ENCODE results near the gene HNF1B. TPM values are rescaled to one million over a fixed set of nuclear protein-coding genes. Genes with fewer than 3 reads are reported as not detected.

HNF1B gene
- total and polyA plus RNA-seq, 12 donors = 0.03 to 0.11 (median 0.08) TPM; not detected in 9

DNA sequence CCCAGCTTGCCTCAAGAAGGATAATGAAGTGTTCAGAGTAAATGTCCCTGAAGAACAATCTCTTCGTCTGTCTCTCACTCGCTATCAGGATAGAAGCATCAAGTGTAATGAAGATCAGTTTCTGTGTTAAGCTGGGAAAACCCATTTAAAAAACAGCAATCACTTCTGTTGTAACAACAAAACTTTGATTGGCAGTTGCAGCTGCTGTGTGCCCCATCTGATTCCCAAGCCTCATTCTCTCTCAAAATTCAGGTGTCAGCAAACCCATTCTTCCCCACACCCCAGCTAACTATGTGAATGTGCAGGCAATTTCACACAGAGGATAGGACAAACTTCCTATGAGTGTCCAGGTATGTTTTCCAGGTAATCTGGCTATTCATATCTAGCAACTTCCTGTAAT lies 2.4 kb upstream of the HNF1B start:
- no peak for DNase-seq
- peaks cover 59% of the 10 kb centered on the region for H3K27me3 ChIP-seq
- H3K36me3 ChIP-seq (replicated peaks in 1 of 2) = no peaks in the 10 kb centered on the region
- intact Hi-C loops (cut with DNase I) = no loop called here
- no peaks in the 10 kb centered on the region for H3K9me3 ChIP-seq (replicated peaks in 1 of 3)
- H3K4me1 ChIP-seq (replicated peaks in 1 of 2) = peaks cover 4 to 19% of the 10 kb centered on the region in 2 donors
- no peak overlapping the region for H3K4me3 ChIP-seq
- no peak overlapping the region for H3K27ac ChIP-seq
- TF ChIP-seq POLR2A (IDR thresholded peaks at IDR 0.05) = no peak
- TF ChIP-seq, protein P1, sequence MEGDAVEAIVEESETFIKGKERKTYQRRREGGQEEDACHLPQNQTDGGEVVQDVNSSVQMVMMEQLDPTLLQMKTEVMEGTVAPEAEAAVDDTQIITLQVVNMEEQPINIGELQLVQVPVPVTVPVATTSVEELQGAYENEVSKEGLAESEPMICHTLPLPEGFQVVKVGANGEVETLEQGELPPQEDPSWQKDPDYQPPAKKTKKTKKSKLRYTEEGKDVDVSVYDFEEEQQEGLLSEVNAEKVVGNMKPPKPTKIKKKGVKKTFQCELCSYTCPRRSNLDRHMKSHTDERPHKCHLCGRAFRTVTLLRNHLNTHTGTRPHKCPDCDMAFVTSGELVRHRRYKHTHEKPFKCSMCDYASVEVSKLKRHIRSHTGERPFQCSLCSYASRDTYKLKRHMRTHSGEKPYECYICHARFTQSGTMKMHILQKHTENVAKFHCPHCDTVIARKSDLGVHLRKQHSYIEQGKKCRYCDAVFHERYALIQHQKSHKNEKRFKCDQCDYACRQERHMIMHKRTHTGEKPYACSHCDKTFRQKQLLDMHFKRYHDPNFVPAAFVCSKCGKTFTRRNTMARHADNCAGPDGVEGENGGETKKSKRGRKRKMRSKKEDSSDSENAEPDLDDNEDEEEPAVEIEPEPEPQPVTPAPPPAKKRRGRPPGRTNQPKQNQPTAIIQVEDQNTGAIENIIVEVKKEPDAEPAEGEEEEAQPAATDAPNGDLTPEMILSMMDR (IDR thresholded peaks at IDR 0.05) = no peak
- WGBS, 4 donors = 59 to 82% (median 70%) methylated on average over 2 of the region's 2 CpGs

DNA sequence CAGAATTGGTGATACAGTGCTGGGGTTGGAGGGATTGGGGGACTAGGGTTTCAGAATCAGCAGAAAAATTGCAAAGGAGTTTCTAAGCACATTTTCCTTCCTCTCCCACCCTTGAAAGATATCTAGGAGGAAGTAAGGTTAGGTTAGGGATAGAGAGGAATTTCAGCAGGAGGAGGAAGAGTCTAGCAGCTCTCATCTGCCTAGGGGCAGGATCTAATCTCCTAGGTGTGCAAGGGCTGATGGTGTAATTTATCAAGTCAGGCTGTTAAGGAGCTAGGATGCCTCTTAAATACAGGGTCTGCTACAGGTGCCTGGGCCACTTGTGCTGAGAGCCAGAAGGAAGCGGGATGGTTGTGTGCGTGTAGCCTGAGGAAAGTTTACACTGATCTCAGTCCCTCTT lies 1.8 kb upstream of the HNF1B start:
- Histone ChIP-seq H3K27me3 (peaks cover 65% of the 10 kb centered on the region), H3K4me1 (replicated peaks in 1 of 2) (peaks cover 4 to 25% of the 10 kb centered on the region in 2 donors), H3K4me3 (no peak overlapping the region), H3K27ac (no peak overlapping the region), H3K36me3 (replicated peaks in 1 of 2) (no peaks in the 10 kb centered on the region), H3K9me3 (replicated peaks in 1 of 3) (no peaks in the 10 kb centered on the region)
- DNase-seq = no peak
- 62 to 83% (median 80%) methylated on average over 2 of the region's 2 CpGs for WGBS, 4 donors
- TF ChIP-seq, protein P1 (IDR thresholded peaks at IDR 0.05) = no peak
- TF ChIP-seq POLR2A (IDR thresholded peaks at IDR 0.05) = no peak
- intact Hi-C loops (cut with DNase I) = no loop called here

DNA sequence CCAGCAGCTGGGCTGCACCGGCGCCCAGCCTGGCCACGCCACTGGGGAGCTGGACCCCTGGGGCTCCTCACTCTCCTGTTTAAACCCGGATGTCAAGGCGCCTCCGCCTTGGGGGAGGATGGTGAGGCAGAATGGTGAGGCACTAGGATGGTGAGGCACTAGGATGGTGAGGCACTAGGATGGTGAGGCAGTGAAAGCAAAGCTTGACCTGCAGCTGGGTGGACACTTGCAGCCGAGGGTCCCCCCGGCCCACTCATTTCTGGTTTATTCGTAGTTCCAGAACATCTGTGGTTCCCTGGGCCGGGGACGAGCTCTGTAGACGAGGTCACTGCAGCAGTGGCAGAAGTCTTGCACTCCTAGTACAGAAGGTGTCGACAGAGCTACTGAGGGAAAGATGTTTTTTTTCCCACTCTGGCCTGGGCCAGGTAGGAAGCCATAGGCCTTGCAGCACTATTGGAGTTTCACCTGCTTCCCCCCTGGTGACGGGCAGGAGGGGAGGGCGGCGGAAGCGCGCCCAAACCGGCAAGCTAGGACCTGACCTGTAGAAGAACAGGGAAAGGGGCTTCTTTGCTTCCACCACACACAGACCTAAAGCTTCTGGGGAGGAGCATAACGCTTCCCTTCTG lies 1.1 kb upstream of the HNF1B start:
- Histone ChIP-seq H3K9me3 (replicated peaks in 1 of 3) (no peaks in the 10 kb centered on the region), H3K36me3 (replicated peaks in 1 of 2) (no peaks in the 10 kb centered on the region), H3K4me1 (replicated peaks in 1 of 2) (peaks cover 4 to 25% of the 10 kb centered on the region in 2 donors), H3K27ac (no peak overlapping the region), H3K4me3 (no peak overlapping the region), H3K27me3 (peaks cover 70% of the 10 kb centered on the region)
- intact Hi-C loops (cut with DNase I) = no loop called here
- TF ChIP-seq, protein P1 (IDR thresholded peaks at IDR 0.05) = no peak
- TF ChIP-seq POLR2A (IDR thresholded peaks at IDR 0.05) = no peak
- DNase-seq = no peak
- 28 to 40% (median 37%) methylated on average over 15 to 20 of the region's 20 CpGs for WGBS, 4 donors

DNA sequence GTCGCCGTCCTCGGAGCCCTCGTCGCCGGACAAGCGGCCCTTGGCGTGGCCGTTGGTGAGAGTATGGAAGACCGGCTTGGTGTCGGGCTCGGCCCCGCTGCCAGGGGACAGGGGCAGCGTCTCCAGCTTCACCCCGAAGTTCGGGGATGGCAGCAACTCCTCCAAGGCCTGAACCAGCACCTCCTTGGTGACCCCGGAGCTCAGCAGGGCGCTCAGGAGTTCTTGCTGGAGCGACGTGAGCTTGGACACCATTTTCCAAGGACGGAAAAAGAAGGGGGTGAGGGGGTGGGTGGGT lies 279 bp downstream of the HNF1B start:
- Histone ChIP-seq H3K4me1 (replicated peaks in 1 of 2) (peaks cover 4 to 25% of the 10 kb centered on the region in 2 donors), H3K27ac (no peak overlapping the region), H3K36me3 (replicated peaks in 1 of 2) (no peaks in the 10 kb centered on the region), H3K4me3 (no peak overlapping the region), H3K9me3 (replicated peaks in 1 of 3) (no peaks in the 10 kb centered on the region), H3K27me3 (peaks cover 83% of the 10 kb centered on the region)
- no peak for TF ChIP-seq POLR2A (IDR thresholded peaks at IDR 0.05)
- TF ChIP-seq, protein P1 (IDR thresholded peaks at IDR 0.05) = no peak
- no peak for DNase-seq
- intact Hi-C loops (cut with DNase I) = no loop called here
- WGBS, 4 donors = 0 to 20% (median 17%) methylated on average over 1 to 21 of the region's 21 CpGs
